Measurements from ENCODE around the gene TDRD3. TPM values are rescaled to one million over a fixed set of nuclear protein-coding genes. Genes with fewer than 3 reads are reported as not detected.
A peak's percentile ranks its signal among the peaks of the same experiment; 100 is the strongest.

The TDRD3 gene
- total and polyA plus RNA-seq, 2 donors (not counting 1 experiment from before 2014, with no cell fraction given): 10.5 to 18.8 TPM

GRCh38 chr13:60441761-60442160 is 44.7 kb downstream of the TDRD3 start:
- TF ChIP-seq EZH2 (IDR thresholded peaks at IDR 0.05; ENCODE audit: low read length, missing control alignments) (no peak), CTCF (conservative IDR thresholded peaks at IDR 0.05 in 1 of 2, IDR thresholded peaks at IDR 0.05 in 1 of 2; ENCODE audit: low read depth in 1 of 2, low read length in 2 of 2) (no peak)
- H2AFZ ChIP-seq (ENCODE audit: low read length): no peak overlapping the region

GRCh38 chr13:60448907-60449510 is 52.0 kb downstream of the TDRD3 start:
- Histone ChIP-seq H3K4me3 (replicated peaks in 1 of 4; ENCODE audit: control extremely low read depth in 1 of 4, insufficient read depth in 1 of 4, low read depth in 3 of 4, low read length in 4 of 4) (no peak overlapping the region), H3K27ac (ENCODE audit: insufficient read depth, low read length) (no peak overlapping the region), H3K4me1 (ENCODE audit: control insufficient read depth, extremely low read depth, insufficient read depth, low read length) (no peaks in the 10 kb centered on the region), H3K4me2 (ENCODE audit: extremely low read depth, insufficient read depth, low read length) (no peak overlapping the region), H3K36me3 (ENCODE audit: control insufficient read depth, insufficient read depth, low read length) (no peaks in the 10 kb centered on the region), H3K27me3 (ENCODE audit: control insufficient read depth, insufficient read depth, low read length) (no peaks in the 10 kb centered on the region), H4K20me1 (ENCODE audit: control insufficient read depth, extremely low read depth, insufficient read depth, low read length) (no peaks in the 10 kb centered on the region), H2AFZ (ENCODE audit: low read length) (no peak overlapping the region), H3K79me2 (ENCODE audit: control insufficient read depth, insufficient read depth, low read length) (no peaks in the 10 kb centered on the region), H3K9me3 (ENCODE audit: control insufficient read depth, insufficient read depth, low read depth, low read length) (no peaks in the 10 kb centered on the region), H3K9ac (ENCODE audit: insufficient read depth, low read length) (no peak overlapping the region)
- peak; percentile 44 to 76 for DNase-seq (ENCODE audit: low read depth in 2 of 2)
- TF ChIP-seq EZH2 (IDR thresholded peaks at IDR 0.05; ENCODE audit: low read length, missing control alignments) (no peak), CTCF (conservative IDR thresholded peaks at IDR 0.05 in 1 of 2, IDR thresholded peaks at IDR 0.05 in 1 of 2; ENCODE audit: low read depth in 1 of 2, low read length in 2 of 2) (peak; percentile 82 to 88)

More at GRCh38 chr13:60441761-60442160, 44.7 kb downstream of the TDRD3 start:
- Histone ChIP-seq H3K4me2 (ENCODE audit: extremely low read depth, insufficient read depth, low read length) (no peak overlapping the region), H3K79me2 (ENCODE audit: control insufficient read depth, insufficient read depth, low read length) (no peaks in the 10 kb centered on the region), H3K27me3 (ENCODE audit: control insufficient read depth, insufficient read depth, low read length) (no peaks in the 10 kb centered on the region), H3K36me3 (ENCODE audit: control insufficient read depth, insufficient read depth, low read length) (no peaks in the 10 kb centered on the region), H3K9me3 (ENCODE audit: control insufficient read depth, insufficient read depth, low read depth, low read length) (no peaks in the 10 kb centered on the region), H3K27ac (ENCODE audit: insufficient read depth, low read length) (no peak overlapping the region), H3K4me1 (ENCODE audit: control insufficient read depth, extremely low read depth, insufficient read depth, low read length) (no peaks in the 10 kb centered on the region), H3K4me3 (replicated peaks in 1 of 4; ENCODE audit: control extremely low read depth in 1 of 4, insufficient read depth in 1 of 4, low read depth in 3 of 4, low read length in 4 of 4) (no peak overlapping the region), H4K20me1 (ENCODE audit: control insufficient read depth, extremely low read depth, insufficient read depth, low read length) (no peaks in the 10 kb centered on the region), H3K9ac (ENCODE audit: insufficient read depth, low read length) (no peak overlapping the region)
- DNase-seq (ENCODE audit: low read depth in 2 of 2): no peak

- DNase-seq (ENCODE audit: low read depth in 2 of 2): peak in 1 of 2 donors; percentile 47
- TF ChIP-seq CTCF (conservative IDR thresholded peaks at IDR 0.05 in 1 of 2, IDR thresholded peaks at IDR 0.05 in 1 of 2; ENCODE audit: low read depth in 1 of 2, low read length in 2 of 2) (no peak), EZH2 (IDR thresholded peaks at IDR 0.05; ENCODE audit: low read length, missing control alignments) (no peak)
Measured at GRCh38 chr13:60453490-60453889, 56.5 kb downstream of the TDRD3 start.

More at GRCh38 chr13:60453490-60453889, 56.5 kb downstream of the TDRD3 start:
- Histone ChIP-seq H3K4me1 (ENCODE audit: control insufficient read depth, extremely low read depth, insufficient read depth, low read length) (no peaks in the 10 kb centered on the region), H3K4me3 (replicated peaks in 1 of 4; ENCODE audit: control extremely low read depth in 1 of 4, insufficient read depth in 1 of 4, low read depth in 3 of 4, low read length in 4 of 4) (no peak overlapping the region), H3K27me3 (ENCODE audit: control insufficient read depth, insufficient read depth, low read length) (no peaks in the 10 kb centered on the region), H3K27ac (ENCODE audit: insufficient read depth, low read length) (no peak overlapping the region), H3K36me3 (ENCODE audit: control insufficient read depth, insufficient read depth, low read length) (no peaks in the 10 kb centered on the region), H4K20me1 (ENCODE audit: control insufficient read depth, extremely low read depth, insufficient read depth, low read length) (no peaks in the 10 kb centered on the region), H3K4me2 (ENCODE audit: extremely low read depth, insufficient read depth, low read length) (no peak overlapping the region), H3K9ac (ENCODE audit: insufficient read depth, low read length) (no peak overlapping the region), H3K79me2 (ENCODE audit: control insufficient read depth, insufficient read depth, low read length) (no peaks in the 10 kb centered on the region), H3K9me3 (ENCODE audit: control insufficient read depth, insufficient read depth, low read depth, low read length) (no peaks in the 10 kb centered on the region), H2AFZ (ENCODE audit: low read length) (no peak overlapping the region)

Data from fibroblast of lung (primary cell).